ENCODE measurements around the gene SMG5. TPM values are rescaled to one million over a fixed set of nuclear protein-coding genes. Genes with fewer than 3 reads are reported as not detected.

SMG5 gene
- total and polyA plus RNA-seq, 2 donors = 28.2 to 32.3 TPM

DNA sequence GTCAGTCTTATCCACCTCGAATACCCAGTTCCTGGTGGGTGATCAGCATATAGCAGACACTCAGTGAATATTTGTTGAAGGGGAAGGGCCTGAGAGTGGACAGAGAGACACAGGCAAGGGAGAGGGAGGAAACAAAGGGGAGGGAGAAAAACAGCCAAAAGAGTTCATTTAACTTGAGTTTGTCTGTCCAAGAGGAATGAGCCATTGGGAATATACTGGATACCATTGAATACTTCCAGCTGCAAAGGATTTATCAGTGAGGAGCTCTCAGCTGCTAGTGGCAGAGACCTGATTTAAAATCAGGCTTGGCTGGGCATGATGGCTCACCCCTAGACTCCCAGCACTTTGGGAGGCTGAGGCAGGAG is 52.2 kb downstream of the SMG5 start:
- H3K4me1 ChIP-seq (ENCODE audit: control insufficient read depth in 2 of 2, insufficient read depth in 2 of 2, low read length in 2 of 2) = no peaks in the 10 kb centered on the region
- WGBS = 98% methylated on average over 1 of the region's 1 CpG
- H3K27ac ChIP-seq (ENCODE audit: low read depth in 1 of 2, low read length in 1 of 2) = no peak overlapping the region
- DNase-seq (ENCODE audit: low read depth in 6 of 9, low spot score in 9 of 9) = no peak
- H3K4me3 ChIP-seq (ENCODE audit: low read length in 2 of 2) = no peak overlapping the region
- H3K27me3 ChIP-seq (ENCODE audit: control insufficient read depth in 2 of 2, insufficient read depth in 1 of 2, low read length in 1 of 2) = no peaks in the 10 kb centered on the region
- H3K9me3 ChIP-seq (ENCODE audit: control insufficient read depth in 2 of 2, insufficient read depth in 1 of 2, low read length in 1 of 2) = no peaks in the 10 kb centered on the region
- H3K36me3 ChIP-seq (ENCODE audit: control insufficient read depth in 2 of 2, insufficient read depth in 2 of 2, low read length in 1 of 2) = peaks cover 22 to 41% of the 10 kb centered on the region in 2 donors

GRCh38 chr1:156229809-156230472 is 52.7 kb downstream of the SMG5 start:
- H3K27me3 ChIP-seq (ENCODE audit: control insufficient read depth in 2 of 2, insufficient read depth in 1 of 2, low read length in 1 of 2) = no peaks in the 10 kb centered on the region
- H3K9me3 ChIP-seq (ENCODE audit: control insufficient read depth in 2 of 2, insufficient read depth in 1 of 2, low read length in 1 of 2) = no peaks in the 10 kb centered on the region
- no peak overlapping the region for H3K4me3 ChIP-seq (ENCODE audit: low read length in 2 of 2)
- H3K27ac ChIP-seq (ENCODE audit: low read depth in 1 of 2, low read length in 1 of 2) = no peak overlapping the region
- H3K36me3 ChIP-seq (ENCODE audit: control insufficient read depth in 2 of 2, insufficient read depth in 2 of 2, low read length in 1 of 2) = peaks cover 22 to 39% of the 10 kb centered on the region in 2 donors
- WGBS = 97% methylated on average over 11 of the region's 11 CpGs
- no peaks in the 10 kb centered on the region for H3K4me1 ChIP-seq (ENCODE audit: control insufficient read depth in 2 of 2, insufficient read depth in 2 of 2, low read length in 2 of 2)
- DNase-seq (ENCODE audit: low read depth in 6 of 9, low spot score in 9 of 9) = no peak

DNA sequence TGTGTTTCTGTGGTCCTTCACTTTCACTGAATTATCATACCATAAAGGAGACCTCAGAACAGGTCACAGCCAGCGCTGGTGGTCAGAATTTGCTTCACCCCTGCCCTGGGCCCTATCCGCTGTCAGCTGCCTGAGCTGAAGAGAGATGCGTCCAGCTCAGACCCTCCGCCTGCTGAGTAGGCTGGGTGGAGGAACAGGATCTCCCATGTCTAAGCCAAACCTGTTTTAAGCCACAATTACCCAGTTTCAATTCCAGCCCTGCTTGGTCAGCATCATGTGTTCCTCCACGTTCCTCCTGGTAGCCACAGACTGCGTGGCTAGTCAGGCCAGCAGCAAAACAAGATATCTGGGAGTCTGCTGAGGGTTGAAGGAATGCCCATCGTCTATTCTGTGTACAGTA is 54.1 kb downstream of the SMG5 start:
- Histone ChIP-seq H3K27me3 (ENCODE audit: control insufficient read depth in 2 of 2, insufficient read depth in 1 of 2, low read length in 1 of 2) (no peaks in the 10 kb centered on the region), H3K27ac (ENCODE audit: low read depth in 1 of 2, low read length in 1 of 2) (no peak overlapping the region), H3K4me1 (ENCODE audit: control insufficient read depth in 2 of 2, insufficient read depth in 2 of 2, low read length in 2 of 2) (no peaks in the 10 kb centered on the region), H3K4me3 (ENCODE audit: low read length in 2 of 2) (no peak overlapping the region), H3K9me3 (ENCODE audit: control insufficient read depth in 2 of 2, insufficient read depth in 1 of 2, low read length in 1 of 2) (no peaks in the 10 kb centered on the region), H3K36me3 (ENCODE audit: control insufficient read depth in 2 of 2, insufficient read depth in 2 of 2, low read length in 1 of 2) (peaks cover 16 to 35% of the 10 kb centered on the region in 2 donors)
- DNase-seq (ENCODE audit: low read depth in 6 of 9, low spot score in 9 of 9) = no peak
- WGBS = 90% methylated on average over 7 of the region's 7 CpGs

DNA sequence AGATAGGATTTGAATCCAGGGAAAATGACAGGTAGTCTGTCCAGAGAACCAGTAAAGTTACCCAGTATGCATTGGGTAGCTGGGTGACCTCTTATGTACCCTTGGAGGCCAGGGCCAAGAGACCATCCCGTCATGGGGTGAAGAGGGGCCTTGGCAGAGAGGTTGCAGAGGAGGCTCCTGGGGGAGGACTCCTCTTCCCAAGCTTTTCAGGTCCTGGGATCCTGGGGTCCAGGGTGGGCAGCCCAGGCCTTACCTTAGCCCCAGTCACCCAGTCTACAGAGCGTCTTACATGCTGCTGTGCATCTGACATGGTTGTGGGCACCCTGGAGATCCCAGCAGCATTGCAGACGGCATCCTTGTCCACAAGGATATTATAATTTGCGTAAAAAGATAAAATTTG is 55.8 kb downstream of the SMG5 start:
- DNase-seq (ENCODE audit: low read depth in 6 of 9, low spot score in 9 of 9) = no peak
- H3K27ac ChIP-seq (ENCODE audit: low read depth in 1 of 2, low read length in 1 of 2) = no peak overlapping the region
- 98% methylated on average over 4 of the region's 4 CpGs for WGBS
- H3K9me3 ChIP-seq (ENCODE audit: control insufficient read depth in 2 of 2, insufficient read depth in 1 of 2, low read length in 1 of 2) = no peaks in the 10 kb centered on the region
- H3K36me3 ChIP-seq (ENCODE audit: control insufficient read depth in 2 of 2, insufficient read depth in 2 of 2, low read length in 1 of 2) = peaks cover 29 to 40% of the 10 kb centered on the region in 2 donors
- no peak overlapping the region for H3K4me3 ChIP-seq (ENCODE audit: low read length in 2 of 2)
- no peaks in the 10 kb centered on the region for H3K27me3 ChIP-seq (ENCODE audit: control insufficient read depth in 2 of 2, insufficient read depth in 1 of 2, low read length in 1 of 2)
- H3K4me1 ChIP-seq (ENCODE audit: control insufficient read depth in 2 of 2, insufficient read depth in 2 of 2, low read length in 2 of 2) = no peaks in the 10 kb centered on the region

DNA sequence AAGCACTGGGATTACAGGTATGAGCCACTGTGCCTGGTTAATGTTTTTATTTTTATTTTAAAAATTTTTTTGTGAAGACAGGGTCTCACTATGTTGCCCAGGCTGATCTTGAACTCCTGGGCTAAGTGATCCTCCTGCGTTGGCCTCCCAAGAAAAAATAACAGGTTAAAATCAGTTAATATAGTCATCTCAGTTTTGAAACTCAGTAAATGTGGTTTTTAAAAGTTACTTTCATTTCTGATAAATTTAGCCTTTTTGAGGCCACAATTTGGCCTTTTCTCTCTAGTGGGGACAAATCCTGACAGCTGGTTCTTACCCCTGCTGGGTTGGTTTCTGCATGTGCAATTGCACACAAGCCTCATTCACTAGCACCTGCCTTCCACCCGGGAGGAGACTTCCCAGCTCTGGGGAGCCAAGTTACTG is 56.5 kb downstream of the SMG5 start:
- peaks cover 31 to 46% of the 10 kb centered on the region in 2 donors for H3K36me3 ChIP-seq (ENCODE audit: control insufficient read depth in 2 of 2, insufficient read depth in 2 of 2, low read length in 1 of 2)
- H3K4me1 ChIP-seq (ENCODE audit: control insufficient read depth in 2 of 2, insufficient read depth in 2 of 2, low read length in 2 of 2) = no peaks in the 10 kb centered on the region
- H3K4me3 ChIP-seq (ENCODE audit: low read length in 2 of 2) = no peak overlapping the region
- no peaks in the 10 kb centered on the region for H3K27me3 ChIP-seq (ENCODE audit: control insufficient read depth in 2 of 2, insufficient read depth in 1 of 2, low read length in 1 of 2)
- DNase-seq (ENCODE audit: low read depth in 6 of 9, low spot score in 9 of 9) = no peak
- no peak overlapping the region for H3K27ac ChIP-seq (ENCODE audit: low read depth in 1 of 2, low read length in 1 of 2)
- WGBS = 65% methylated on average over 2 of the region's 2 CpGs
- no peaks in the 10 kb centered on the region for H3K9me3 ChIP-seq (ENCODE audit: control insufficient read depth in 2 of 2, insufficient read depth in 1 of 2, low read length in 1 of 2)

- WGBS = 23% methylated on average over 2 of the region's 2 CpGs
- H3K27ac ChIP-seq (ENCODE audit: low read depth in 1 of 2, low read length in 1 of 2) = no peak overlapping the region
- H3K27me3 ChIP-seq (ENCODE audit: control insufficient read depth in 2 of 2, insufficient read depth in 1 of 2, low read length in 1 of 2) = no peaks in the 10 kb centered on the region
- no peak for DNase-seq (ENCODE audit: low read depth in 6 of 9, low spot score in 9 of 9)
- peaks cover 36 to 50% of the 10 kb centered on the region in 2 donors for H3K36me3 ChIP-seq (ENCODE audit: control insufficient read depth in 2 of 2, insufficient read depth in 2 of 2, low read length in 1 of 2)
- no peaks in the 10 kb centered on the region for H3K4me1 ChIP-seq (ENCODE audit: control insufficient read depth in 2 of 2, insufficient read depth in 2 of 2, low read length in 2 of 2)
- H3K9me3 ChIP-seq (ENCODE audit: control insufficient read depth in 2 of 2, insufficient read depth in 1 of 2, low read length in 1 of 2) = no peaks in the 10 kb centered on the region
- no peak overlapping the region for H3K4me3 ChIP-seq (ENCODE audit: low read length in 2 of 2)
These were observed 57.0 kb downstream of the SMG5 start for GRCh38 chr1:156225677-156226014.

- H3K4me3 ChIP-seq (ENCODE audit: low read length in 2 of 2) = no peak overlapping the region
- DNase-seq (ENCODE audit: low read depth in 6 of 9, low spot score in 9 of 9) = no peak
- H3K27ac ChIP-seq (ENCODE audit: low read depth in 1 of 2, low read length in 1 of 2) = no peak overlapping the region
- H3K9me3 ChIP-seq (ENCODE audit: control insufficient read depth in 2 of 2, insufficient read depth in 1 of 2, low read length in 1 of 2) = no peaks in the 10 kb centered on the region
- no peaks in the 10 kb centered on the region for H3K27me3 ChIP-seq (ENCODE audit: control insufficient read depth in 2 of 2, insufficient read depth in 1 of 2, low read length in 1 of 2)
- 98% methylated on average over 13 of the region's 13 CpGs for WGBS
- H3K36me3 ChIP-seq (ENCODE audit: control insufficient read depth in 2 of 2, insufficient read depth in 2 of 2, low read length in 1 of 2) = peaks cover 31 to 42% of the 10 kb centered on the region in 2 donors
- H3K4me1 ChIP-seq (ENCODE audit: control insufficient read depth in 2 of 2, insufficient read depth in 2 of 2, low read length in 2 of 2) = peaks cover 0 to 4% of the 10 kb centered on the region in 2 donors
These were observed 60.5 kb downstream of the SMG5 start for GRCh38 chr1:156221986-156222692.

DNA sequence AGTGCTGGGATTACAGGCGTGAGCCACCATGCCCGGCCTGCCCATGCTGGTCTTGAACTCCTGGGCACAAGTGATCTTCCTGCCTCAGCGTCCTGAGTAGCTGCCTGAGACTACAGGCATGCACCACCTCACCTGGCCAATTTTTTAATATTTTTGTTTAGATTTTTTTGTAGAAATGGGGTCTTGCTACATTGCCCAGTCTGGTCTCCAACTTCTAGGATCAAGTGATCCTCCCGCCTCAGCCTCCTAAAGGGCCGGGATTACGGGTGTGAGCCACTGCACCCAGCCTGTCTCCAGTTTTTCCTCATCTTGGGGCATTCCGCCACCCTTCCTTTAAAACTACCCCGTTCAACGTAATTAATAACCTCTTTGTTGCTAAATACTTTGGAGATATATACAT is 62.4 kb downstream of the SMG5 start:
- no peak overlapping the region for H3K27ac ChIP-seq (ENCODE audit: low read depth in 1 of 2, low read length in 1 of 2)
- 98% methylated on average over 9 of the region's 9 CpGs for WGBS
- H3K27me3 ChIP-seq (ENCODE audit: control insufficient read depth in 2 of 2, insufficient read depth in 1 of 2, low read length in 1 of 2) = no peaks in the 10 kb centered on the region
- DNase-seq (ENCODE audit: low read depth in 6 of 9, low spot score in 9 of 9) = no peak
- no peak overlapping the region for H3K4me3 ChIP-seq (ENCODE audit: low read length in 2 of 2)
- H3K4me1 ChIP-seq (ENCODE audit: control insufficient read depth in 2 of 2, insufficient read depth in 2 of 2, low read length in 2 of 2) = peaks cover 0 to 4% of the 10 kb centered on the region in 2 donors
- no peaks in the 10 kb centered on the region for H3K9me3 ChIP-seq (ENCODE audit: control insufficient read depth in 2 of 2, insufficient read depth in 1 of 2, low read length in 1 of 2)
- H3K36me3 ChIP-seq (ENCODE audit: control insufficient read depth in 2 of 2, insufficient read depth in 2 of 2, low read length in 1 of 2) = peaks cover 27 to 32% of the 10 kb centered on the region in 2 donors

DNA sequence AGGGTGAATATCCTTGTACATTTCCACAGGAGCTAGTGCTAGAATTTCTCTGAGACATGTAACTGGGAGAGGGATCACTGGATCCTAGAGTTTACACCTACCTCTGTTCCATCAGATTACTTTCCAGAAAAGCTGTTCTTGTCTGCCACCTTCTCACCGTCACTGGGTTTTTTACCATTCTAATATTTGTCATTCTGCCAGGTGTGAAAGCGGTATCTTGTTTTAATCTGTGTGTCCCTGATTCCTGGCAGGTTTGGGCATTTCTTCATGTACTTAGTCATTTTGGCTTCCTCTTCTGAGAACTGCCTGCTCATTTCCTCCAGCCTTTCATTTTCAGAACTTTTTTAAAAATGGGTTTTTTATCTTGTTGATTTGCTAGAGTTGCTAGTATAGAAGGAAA is 64.8 kb downstream of the SMG5 start:
- H3K27me3 ChIP-seq (ENCODE audit: control insufficient read depth in 2 of 2, insufficient read depth in 1 of 2, low read length in 1 of 2) = no peaks in the 10 kb centered on the region
- DNase-seq (ENCODE audit: low read depth in 6 of 9, low spot score in 9 of 9) = peak in 1 of 9 donors; percentile 31
- peak overlapping the region in 1 of 2 donors; percentile 35 for H3K27ac ChIP-seq (ENCODE audit: low read depth in 1 of 2, low read length in 1 of 2)
- peaks cover 17 to 20% of the 10 kb centered on the region in 2 donors for H3K36me3 ChIP-seq (ENCODE audit: control insufficient read depth in 2 of 2, insufficient read depth in 2 of 2, low read length in 1 of 2)
- no peak overlapping the region for H3K4me3 ChIP-seq (ENCODE audit: low read length in 2 of 2)
- H3K9me3 ChIP-seq (ENCODE audit: control insufficient read depth in 2 of 2, insufficient read depth in 1 of 2, low read length in 1 of 2) = no peaks in the 10 kb centered on the region
- WGBS = 21% methylated on average over 2 of the region's 2 CpGs
- peaks cover 0 to 14% of the 10 kb centered on the region in 2 donors for H3K4me1 ChIP-seq (ENCODE audit: control insufficient read depth in 2 of 2, insufficient read depth in 2 of 2, low read length in 2 of 2)

All from thymus (tissue), 11 donors.